Measurements from ENCODE around the gene SMOC2. TPM values are rescaled to one million over a fixed set of nuclear protein-coding genes. Genes with fewer than 3 reads are reported as not detected.
"Not testable (repeated sequence)": the region's sequence is repeated elsewhere in the genome, so short reads cannot be mapped to it uniquely, and the experiment has no call there.

Gene SMOC2
- total RNA-seq, 1 experiment from 2014 or later: 0.05 TPM

DNA sequence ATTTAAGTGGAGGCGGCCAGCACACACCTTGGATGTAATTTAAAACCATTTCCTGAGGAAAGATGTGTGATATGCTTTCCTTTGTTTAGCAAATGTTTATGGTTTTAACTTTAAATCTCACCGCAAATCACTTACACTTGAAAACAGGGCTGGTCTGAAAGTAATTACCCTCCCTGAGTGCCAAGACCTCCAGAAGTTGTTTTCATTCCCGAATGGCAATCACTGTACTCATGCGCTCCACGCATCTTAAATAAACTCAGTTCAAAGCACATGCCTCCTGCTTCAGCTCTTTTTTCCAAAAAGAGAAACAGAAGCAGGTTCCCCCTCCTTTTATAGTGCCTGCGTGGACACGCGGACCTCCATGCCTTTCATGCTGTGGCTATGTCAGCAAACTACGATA, 224.0 kb downstream of the SMOC2 start:
- no peak for DNase-seq (ENCODE audit: low read depth, low spot score)
- in situ Hi-C loops (cut with HindIII; ENCODE audit: low pct_unique_long_range_greater_than_20kb, low sequenced_read_pairs): no loop called here

DNA sequence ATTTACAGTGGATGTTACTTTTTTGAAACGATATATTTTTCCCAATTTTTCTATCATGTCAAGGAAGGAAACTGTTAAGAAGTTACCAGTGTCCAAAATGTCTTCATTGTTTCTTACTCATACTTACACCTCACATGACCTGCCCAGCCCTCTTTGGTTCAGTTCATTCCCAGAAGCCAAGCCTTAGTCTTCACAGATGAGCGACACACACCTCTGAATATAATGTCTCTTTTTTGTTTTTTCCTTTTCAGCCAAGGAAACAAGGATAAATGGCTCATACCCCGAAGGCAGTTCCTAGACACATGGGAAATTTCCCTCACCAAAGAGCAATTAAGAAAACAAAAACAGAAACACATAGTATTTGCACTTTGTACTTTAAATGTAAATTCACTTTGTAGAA, 225.2 kb downstream of the SMOC2 start:
- in situ Hi-C loops (cut with HindIII; ENCODE audit: low pct_unique_long_range_greater_than_20kb, low sequenced_read_pairs): no loop called here
- no peak for DNase-seq (ENCODE audit: low read depth, low spot score)

DNA sequence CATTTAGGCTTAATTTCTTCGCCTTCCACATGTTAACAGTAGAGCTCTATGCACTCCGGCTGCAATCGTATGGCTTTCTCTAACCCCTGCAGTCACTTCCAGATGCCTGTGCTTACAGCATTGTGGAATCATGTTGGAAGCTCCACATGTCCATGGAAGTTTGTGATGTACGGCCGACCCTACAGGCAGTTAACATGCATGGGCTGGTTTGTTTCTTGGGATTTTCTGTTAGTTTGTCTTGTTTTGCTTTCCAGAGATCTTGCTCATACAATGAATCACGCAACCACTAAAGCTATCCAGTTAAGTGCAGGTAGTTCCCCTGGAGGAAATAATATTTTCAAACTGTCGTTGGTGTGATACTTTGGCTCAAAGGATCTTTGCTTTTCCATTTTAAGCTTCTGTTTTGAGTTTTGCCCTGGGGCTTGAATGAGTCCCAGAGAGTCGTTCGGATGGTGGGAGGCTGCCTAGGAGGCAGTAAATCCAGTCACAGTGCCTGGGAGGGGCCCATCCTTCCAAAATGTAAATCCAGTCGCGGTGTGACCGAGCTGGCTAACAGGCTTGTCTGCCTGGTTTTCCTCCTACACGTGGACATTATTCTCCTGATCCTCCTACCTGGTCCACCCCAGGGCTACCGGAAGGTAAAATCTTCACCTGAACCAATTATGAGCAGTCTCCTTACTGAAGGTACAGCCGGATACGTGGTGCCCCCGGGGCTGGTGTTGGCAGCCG, 225.9 kb downstream of the SMOC2 start:
- DNase-seq (ENCODE audit: low read depth, low spot score): no peak
- in situ Hi-C loops (cut with HindIII; ENCODE audit: low pct_unique_long_range_greater_than_20kb, low sequenced_read_pairs): no loop called here

DNA sequence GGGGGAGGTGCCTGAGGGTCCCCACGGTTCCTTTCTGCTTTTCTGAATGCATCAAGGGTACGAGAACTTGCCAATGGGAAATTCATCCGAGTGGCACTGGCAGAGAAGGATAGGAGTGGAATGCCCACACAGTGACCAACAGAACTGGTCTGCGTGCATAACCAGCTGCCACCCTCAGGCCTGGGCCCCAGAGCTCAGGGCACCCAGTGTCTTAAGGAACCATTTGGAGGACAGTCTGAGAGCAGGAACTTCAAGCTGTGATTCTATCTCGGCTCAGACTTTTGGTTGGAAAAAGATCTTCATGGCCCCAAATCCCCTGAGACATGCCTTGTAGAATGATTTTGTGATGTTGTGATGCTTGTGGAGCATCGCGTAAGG, 226.4 kb downstream of the SMOC2 start:
- DNase-seq (ENCODE audit: low read depth, low spot score): no peak
- in situ Hi-C loops (cut with HindIII; ENCODE audit: low pct_unique_long_range_greater_than_20kb, low sequenced_read_pairs): no loop called here

DNA sequence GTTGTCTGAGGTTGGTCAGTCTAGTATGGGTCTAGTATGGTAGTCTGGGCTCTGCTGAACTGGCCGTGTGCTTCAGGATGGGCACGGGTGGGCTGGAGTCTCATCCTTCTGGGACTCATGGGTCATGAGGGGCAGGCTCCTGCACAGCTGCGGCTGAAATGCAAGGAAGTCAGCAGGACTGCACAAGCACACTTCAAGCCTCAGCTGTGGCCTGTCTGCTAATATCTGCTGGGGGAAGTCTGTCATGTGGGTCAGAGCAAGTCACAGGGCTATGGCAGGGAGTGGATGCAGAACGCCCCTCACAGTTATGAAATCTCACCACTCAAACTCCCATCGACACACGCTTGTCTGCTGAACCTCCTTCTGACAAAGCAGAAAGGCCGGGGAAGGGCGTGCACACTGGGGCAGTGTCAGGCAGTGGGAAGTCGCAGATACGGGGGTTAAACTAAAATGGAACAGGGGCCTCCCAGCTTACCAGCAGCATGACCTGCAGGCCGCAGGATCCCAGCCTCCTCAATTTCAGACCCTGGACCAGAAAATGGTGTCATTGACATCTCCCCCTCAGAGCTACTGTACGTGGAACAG, 229.5 kb downstream of the SMOC2 start:
- DNase-seq (ENCODE audit: low read depth, low spot score): no peak
- in situ Hi-C loops (cut with HindIII; ENCODE audit: low pct_unique_long_range_greater_than_20kb, low sequenced_read_pairs): no loop called here

DNA sequence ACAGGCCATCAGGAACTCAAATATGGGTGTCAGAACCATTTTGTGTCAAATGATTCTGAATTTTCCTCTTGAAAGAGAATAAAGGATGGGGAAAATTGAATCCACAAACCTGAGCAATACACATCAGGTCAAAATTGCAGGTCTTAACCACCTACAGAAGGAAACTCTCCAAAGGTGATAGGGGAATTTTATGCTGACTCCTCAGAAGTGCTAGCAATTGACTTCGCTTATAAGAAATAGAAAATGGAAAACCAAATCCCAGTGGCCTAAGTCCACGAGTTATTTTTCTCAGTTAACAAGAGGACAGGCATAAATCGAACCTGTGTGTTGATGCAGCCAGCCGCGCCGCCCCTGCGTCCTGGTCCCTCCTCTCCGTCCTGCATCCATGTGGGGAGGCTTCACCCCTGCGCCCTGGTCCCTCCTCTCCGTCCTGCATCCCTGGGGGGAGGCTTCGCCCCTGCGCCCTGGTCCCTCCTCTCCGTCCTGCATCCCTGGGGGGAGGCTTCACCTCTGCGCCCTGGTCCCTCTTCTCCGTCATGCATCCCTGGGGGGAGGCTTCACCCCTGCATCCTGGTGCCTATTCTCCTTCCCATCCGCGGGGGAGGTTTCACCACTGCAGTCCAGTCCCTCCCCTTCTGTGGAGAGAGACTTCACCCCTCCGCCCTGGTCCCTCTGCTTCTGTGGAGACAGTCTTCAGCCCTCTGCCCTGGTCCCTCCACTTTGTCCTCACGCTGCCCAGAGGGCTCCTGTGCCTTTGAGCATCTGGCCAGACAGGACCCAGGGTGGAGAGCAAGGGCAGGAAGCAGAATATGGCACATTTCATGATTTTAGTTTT, 230.3 kb downstream of the SMOC2 start:
- DNase-seq (ENCODE audit: low read depth, low spot score): no peak
- in situ Hi-C loops (cut with HindIII; ENCODE audit: low pct_unique_long_range_greater_than_20kb, low sequenced_read_pairs): no loop called here

DNA sequence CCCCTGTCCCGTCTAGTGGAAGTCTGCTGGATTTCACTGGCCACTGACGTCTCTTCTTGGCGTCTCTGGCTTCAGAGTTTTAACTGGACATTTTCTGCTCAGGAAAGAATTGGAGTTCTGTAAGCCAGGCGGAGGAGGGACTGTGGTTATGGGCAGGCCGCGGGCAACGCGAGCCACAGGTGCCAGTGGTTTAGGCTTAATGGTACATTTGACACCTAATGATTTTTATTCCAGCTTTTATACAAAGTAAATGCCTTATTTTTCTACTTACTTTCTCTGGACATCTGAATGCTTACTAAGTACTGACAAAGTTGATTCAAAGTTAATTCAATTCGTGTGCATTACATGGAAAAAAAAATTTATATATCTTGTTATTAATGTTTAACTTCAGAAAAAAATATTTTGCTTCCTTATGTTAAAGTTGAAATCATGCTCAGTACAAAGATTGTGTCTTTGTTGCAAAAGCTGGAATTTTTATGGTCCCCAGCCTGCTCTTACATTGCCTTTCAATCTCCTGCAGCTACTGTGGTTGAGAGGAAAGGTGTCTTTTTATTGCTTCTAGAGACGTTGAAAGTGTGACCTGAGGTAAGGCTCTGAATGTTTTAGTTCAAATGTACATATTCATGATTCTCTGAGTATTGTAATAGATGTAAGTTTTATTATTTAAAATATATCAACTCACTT, 231.0 kb downstream of the SMOC2 start:
- in situ Hi-C loops (cut with HindIII; ENCODE audit: low pct_unique_long_range_greater_than_20kb, low sequenced_read_pairs): no loop called here
- DNase-seq (ENCODE audit: low read depth, low spot score): no peak

DNA sequence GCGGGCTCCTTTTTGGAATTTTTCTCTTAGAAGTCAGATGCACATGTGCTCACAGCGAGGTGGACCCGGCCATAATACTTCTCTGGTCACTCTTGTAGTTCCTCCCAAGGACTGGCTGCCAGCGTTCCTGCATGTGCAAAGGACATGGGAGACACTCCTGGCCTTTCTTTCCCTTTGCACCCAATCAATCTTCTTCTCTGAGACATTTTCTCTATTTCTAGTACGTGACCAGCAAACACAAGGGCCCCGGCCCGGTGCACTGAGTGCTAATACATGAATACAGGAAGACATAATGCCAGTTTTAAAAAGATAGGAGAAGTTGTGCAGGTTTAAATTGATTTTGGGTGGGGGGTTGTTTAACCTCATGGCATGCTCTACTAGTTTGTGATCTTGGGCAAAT, 233.6 kb downstream of the SMOC2 start:
- in situ Hi-C loops (cut with HindIII; ENCODE audit: low pct_unique_long_range_greater_than_20kb, low sequenced_read_pairs): no loop called here
- no peak for DNase-seq (ENCODE audit: low read depth, low spot score)

DNA sequence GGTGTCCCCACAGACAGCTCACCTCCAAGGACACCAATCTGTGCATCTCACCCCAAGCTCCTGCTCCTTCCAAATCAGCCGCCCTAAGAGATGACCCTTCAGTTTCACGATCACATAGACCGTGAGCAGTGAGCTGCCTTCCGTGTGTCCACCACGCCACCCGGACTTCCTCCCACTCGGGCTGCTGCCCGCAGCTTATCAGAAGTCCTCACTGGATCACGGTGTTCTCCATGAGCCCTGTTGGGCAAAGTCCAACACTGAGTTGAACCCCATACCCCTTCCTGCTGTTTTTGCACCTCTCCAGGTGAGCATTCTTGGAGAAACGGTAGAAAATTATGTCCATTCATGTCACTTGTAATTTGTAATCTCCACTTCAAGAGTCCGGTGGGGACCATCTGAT, 234.4 kb downstream of the SMOC2 start:
- in situ Hi-C loops (cut with HindIII; ENCODE audit: low pct_unique_long_range_greater_than_20kb, low sequenced_read_pairs): no loop called here
- DNase-seq (ENCODE audit: low read depth, low spot score): no peak

DNA sequence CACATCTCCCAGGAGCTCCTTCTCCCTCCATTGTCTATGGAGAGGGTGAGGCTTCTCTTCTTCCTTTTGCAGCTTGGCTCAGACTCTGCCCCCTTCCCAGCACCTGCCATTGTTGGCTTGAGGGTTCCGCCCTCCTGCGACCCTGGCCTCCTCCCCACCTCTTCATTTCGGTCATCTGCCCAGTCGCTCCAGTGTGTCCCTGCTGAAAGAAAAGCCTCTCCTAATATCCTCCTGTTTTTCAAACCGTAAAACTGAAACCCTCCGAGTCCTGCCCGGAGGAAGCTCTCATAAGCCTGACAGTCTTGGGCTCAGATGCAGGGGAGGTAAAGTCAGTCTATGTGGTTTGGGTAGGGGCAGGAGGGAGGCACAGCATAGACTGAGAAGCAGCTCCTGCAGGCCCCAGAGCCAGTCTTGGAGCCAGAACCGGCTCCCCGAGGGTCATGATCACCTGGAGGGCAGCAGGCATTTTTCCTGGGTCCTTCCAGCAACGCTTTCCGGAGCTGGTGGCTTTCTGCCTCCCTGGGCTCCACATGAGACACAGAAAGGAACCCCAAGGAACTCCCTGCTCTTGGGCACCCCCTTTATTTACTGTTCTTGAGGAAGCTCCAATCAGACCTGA, 235.1 kb downstream of the SMOC2 start:
- in situ Hi-C loops (cut with HindIII; ENCODE audit: low pct_unique_long_range_greater_than_20kb, low sequenced_read_pairs): no loop called here
- DNase-seq (ENCODE audit: low read depth, low spot score): no peak

DNA sequence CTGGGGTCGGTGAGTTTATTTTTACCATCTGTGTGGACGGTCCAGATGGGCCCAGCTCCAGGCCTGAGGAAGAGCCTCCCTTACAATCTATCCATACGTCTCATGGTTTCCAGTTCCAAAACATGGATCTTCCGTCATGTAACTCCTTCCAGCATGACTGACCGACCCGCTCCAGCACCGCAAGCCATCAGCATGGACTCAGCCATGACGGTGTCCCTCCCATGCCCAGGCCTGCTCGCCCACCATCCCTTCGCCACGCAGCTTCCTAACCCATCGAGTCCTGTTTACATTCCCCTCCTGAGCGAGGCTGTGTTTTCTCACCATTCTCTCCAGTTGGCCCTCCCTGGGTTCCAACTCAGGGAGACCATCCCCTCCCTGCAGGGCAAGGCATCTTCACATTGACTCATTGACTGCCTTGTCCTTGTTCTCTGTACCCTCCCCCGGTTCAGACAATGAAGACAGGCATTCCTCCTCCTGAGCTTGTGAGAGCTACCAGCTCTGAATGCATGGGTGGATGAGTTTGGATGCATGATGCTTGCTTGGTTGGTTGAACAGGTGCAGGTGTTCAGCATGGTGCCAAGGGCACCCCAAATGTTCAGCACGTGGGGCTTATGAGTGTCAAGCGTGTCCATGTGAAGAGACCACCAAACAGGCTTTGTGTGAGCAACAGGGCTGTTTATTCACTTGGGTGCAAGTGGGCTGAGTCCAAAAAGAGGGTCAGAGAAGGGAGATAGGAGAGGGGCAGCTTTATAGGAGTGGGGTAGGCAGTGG, 235.8 kb downstream of the SMOC2 start:
- in situ Hi-C loops (cut with HindIII; ENCODE audit: low pct_unique_long_range_greater_than_20kb, low sequenced_read_pairs): no loop called here
- DNase-seq (ENCODE audit: low read depth, low spot score): no peak

DNA sequence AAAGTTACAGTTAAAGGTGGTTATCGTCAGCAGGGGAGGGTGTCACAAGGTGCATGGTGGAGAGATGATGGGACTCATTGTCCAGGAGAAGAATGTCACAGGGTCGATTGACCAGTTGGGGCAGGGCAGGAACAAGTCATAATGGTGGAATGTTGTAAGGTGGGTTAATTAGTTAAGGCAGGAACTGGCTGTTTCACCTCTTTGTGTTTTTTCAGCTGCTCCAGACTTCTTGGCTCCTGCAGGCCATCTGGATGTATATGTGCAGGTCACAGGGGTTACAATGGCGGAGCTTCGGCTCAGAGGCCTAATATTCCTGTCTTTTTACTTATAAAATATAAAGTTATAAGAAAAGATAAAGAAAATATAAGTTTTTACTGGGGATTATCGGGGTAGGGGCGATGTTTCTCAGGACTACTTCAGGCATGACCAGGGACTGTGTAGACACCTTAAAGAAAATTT, 236.4 kb downstream of the SMOC2 start:
- DNase-seq (ENCODE audit: low read depth, low spot score); in situ Hi-C loops (cut with HindIII; ENCODE audit: low pct_unique_long_range_greater_than_20kb, low sequenced_read_pairs): not testable (repeated sequence)

DNA sequence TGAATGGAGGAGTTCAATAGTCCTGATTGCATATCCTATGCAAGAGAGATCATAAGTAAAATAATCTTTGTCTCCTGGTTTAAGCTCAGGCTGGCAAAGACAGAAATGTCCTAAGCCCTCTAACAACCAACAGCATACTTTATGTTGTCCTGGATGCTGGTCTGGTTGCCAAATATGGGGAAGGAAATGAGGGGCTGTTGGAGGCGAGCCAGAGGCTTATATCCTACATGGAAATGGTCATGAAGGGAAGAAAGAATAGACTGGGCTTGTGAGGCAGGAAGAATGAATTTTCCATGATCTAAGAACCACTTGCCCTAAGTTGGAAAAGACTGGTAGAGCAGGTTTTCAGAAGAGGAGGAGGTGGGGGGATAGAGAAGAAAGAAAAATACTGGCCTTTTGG, 237.1 kb downstream of the SMOC2 start:
- DNase-seq (ENCODE audit: low read depth, low spot score): no peak
- in situ Hi-C loops (cut with HindIII; ENCODE audit: low pct_unique_long_range_greater_than_20kb, low sequenced_read_pairs): no loop called here

DNA sequence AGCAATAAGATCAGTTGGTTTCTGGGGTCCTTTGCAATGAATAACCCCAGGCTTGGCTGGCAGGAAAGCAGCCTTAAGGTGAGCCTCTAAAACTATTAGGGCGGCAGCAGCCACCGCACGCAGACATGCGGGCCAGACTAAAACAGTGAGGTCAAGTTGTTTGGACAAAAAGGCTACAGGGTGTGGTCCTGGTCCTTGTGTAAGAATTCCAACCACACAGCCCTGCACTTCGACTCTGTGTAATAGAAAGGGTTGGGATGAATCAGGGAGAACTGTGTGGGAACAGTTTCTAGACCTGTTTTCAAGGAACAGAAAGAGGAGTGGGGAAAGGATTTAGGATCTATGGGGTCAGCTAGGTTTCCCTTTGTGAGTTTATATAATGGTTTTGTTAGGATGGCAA, 237.6 kb downstream of the SMOC2 start:
- in situ Hi-C loops (cut with HindIII; ENCODE audit: low pct_unique_long_range_greater_than_20kb, low sequenced_read_pairs): no loop called here
- DNase-seq (ENCODE audit: low read depth, low spot score): no peak

DNA sequence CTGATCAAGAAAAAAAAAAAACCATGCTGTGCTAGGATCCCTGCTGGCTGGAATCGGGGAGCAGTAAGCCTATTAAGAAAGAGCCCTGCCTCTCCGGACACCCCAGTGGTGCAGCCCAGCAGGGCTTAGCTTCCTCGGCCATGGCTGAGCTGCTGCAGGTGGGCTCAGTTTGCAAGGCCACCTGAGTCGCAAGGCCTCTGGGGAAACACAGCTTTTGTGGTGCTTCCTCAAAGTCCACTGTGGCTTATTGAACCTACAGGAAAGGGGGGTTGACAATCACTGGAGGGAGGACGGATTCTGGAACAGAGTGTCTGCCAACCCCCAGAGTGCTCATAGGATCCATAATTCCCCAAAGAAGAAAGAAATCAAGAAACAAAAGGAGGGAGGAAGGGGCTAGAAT, 240.8 kb downstream of the SMOC2 start:
- in situ Hi-C loops (cut with HindIII; ENCODE audit: low pct_unique_long_range_greater_than_20kb, low sequenced_read_pairs): no loop called here
- DNase-seq (ENCODE audit: low read depth, low spot score): no peak

DNA sequence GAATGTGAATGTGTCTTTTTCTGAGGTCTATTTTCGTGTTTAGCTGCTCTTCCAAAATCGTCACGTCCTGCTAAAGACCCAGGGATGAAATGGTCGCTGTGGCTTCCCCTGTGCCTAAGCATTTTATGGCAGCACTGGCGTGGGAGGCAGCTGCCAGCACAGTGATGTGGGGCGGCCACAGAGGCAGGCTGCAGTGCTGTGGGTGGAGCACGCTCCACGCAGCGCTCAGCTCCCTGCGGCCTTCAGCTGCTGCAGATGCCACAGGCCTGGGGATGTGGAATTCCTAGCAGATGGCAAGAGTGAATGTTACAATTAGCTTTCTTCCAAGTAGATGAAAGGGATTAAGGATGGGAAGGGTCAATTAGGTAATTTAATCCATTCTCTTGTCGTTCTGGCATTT, 242.6 kb downstream of the SMOC2 start:
- DNase-seq (ENCODE audit: low read depth, low spot score): no peak
- in situ Hi-C loops (cut with HindIII; ENCODE audit: low pct_unique_long_range_greater_than_20kb, low sequenced_read_pairs): no loop called here

DNA sequence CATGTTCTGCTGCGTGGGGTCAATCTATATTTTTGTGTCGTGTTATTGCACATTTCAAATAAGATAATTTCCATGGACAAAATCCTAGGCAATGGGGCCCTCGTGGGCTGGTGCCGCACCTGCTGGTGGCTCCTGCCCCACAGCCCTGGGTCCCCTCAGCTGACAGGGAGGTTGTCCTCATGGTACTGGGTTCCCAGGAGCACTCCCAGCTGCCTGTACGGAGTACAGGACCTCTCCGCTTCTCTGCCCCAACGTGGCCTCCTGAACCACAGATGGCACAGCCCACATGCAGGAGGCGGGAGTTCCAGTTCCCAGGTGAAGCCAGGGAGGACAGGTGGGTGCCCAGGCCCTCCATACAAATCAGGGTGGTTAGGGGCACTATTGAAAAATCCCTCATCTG, 243.5 kb downstream of the SMOC2 start:
- no peak for DNase-seq (ENCODE audit: low read depth, low spot score)
- in situ Hi-C loops (cut with HindIII; ENCODE audit: low pct_unique_long_range_greater_than_20kb, low sequenced_read_pairs): no loop called here

Data from SK-MEL-5 (cell line).